Muscle of arm (tissue), 12 donors: ENCODE results near the gene OGFOD3. TPM values are rescaled to one million over a fixed set of nuclear protein-coding genes. Genes with fewer than 3 reads are reported as not detected.
"Not testable (repeated sequence)": the region's sequence is repeated elsewhere in the genome, so short reads cannot be mapped to it uniquely, and the experiment has no call there.

Experiments
- DNase-seq: peaks from one replicate; pipeline ENCODE4 v3.0.0-alpha.2; 2013
- polyA plus RNA-seq, 12 donors: library from polyadenylated mRNA; unstranded; fragments of 120-200 nt; gene quantifications; one replicate each; pipeline ENCODE4 v1.2.1, GENCODE V29; 2013; ENCODE audit not compliant: insufficient read length in 12 of 12

The OGFOD3 gene
- polyA plus RNA-seq, 12 donors = 13.4 to 25.1 (median 18.5) TPM; not detected in 1

DNA sequence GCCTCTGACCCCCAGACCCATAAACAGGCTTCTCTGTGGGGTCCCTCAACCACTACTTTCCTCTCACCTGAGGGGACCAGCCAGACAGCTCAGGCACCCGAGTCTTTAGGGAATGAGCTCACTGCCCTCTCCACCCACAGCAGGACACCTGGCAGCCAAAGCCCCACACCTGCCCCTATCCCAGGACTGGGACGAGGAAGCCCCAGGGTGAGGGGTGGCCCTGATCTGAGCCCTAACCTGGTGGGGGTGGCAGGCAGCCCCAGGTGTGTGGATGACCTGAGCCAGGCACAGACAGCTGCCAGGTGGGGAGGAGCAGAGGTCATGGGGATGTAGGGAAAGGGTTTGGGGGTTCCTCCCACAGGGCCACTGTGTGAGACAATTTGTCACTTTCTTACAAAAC is 61.0 kb downstream of the OGFOD3 start:
- no peak for DNase-seq

DNA sequence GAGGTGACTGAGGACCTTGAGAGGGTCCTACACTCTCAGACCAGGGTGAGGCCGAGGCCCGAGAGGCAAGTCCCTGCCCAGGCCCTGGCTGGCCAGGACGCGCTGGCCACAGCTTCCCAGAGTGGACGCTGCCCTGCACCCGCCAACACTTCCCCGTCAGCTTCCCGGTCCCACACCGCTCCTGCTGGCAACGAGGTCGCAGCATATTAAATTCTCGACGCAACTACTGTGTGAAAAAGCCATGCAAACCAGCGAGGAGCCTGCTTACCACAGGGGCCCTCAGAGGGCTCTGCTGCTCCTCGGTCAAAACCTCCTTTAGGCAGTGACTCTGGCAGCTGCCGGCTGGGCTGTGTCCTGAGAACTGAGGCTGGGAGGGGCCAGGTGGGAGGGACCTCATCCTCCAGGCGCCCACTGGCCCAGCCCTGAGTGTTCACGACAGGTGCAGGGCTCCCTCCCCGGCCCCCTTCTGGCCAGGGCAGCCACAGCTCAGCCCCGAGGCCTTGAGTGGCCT is 61.5 kb downstream of the OGFOD3 start:
- DNase-seq = no peak

DNA sequence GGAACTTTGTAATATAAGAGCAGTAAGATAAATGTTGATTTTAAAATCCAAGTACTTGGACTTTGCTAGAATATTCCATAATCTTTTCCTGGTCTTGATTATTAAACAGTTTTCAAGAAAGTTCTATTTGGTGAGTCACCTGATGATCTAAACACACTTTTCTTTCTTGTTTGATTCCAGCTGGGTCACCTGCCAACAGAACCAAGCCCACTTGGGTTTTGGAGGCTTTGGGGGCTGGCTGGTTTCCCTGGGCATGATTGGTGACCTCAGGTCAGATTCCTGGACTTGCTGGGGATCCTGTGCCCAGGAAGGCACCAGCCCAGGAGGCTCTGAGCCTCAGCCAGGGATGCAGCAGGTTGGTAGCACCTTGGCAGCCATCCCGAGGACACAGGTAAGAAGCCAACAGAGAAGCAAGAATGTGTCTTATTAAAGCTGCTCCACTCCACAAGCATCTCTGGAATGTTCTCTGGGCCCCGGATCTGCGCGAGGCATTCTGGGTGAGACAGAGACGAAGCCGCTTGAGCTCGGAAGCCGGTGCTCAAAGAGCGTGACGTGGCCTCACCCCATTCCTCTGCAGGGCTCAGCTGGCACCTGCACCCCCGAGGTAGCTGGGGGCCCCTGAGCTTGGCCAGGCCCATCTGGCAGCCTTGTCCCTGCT is 62.5 kb downstream of the OGFOD3 start:
- no peak for DNase-seq

DNA sequence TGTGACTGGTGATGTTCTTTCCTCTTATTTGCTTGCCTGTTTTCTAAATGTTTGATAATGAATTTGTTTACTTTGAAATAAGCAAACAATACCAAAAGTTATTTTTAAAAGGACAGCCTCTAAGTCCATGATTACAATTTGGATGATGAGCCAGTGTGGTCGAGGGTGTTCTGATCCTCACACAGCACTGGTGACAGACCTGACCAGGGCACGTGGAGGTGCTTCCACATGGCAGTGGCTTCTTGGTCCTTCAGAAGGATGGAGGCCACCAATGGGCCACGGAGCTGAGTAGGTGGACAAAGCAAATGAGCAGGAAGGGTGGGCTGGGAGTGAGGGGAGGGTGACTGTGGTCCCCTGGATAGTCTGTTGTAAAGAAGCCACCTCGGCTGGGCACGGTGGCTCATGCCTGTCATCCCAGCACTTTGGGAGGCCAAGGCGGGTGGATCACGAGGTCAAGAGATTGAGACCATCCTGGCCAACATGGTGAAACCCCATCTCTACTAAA is 63.5 kb downstream of the OGFOD3 start:
- DNase-seq = no peak

DNA sequence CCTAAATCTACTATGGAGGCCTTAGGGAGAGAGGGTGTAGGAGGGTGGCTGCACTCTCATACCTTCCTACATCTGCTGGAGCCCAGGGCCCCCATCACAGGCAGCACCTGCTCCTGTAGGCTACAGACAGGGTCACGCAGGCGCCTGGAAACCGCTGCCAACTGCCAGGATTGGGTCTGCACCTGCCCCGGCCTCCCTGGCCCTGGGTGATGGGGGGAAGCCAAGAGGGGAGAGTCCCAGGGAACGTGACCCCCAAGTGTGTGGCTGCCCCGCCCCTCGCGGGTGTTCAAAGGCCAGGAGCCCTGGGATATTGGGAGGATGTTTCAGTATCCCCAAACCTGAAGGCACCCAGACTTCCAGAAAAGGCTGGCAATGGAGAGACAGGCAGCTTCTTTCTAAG is 64.9 kb downstream of the OGFOD3 start:
- DNase-seq = no peak

DNA sequence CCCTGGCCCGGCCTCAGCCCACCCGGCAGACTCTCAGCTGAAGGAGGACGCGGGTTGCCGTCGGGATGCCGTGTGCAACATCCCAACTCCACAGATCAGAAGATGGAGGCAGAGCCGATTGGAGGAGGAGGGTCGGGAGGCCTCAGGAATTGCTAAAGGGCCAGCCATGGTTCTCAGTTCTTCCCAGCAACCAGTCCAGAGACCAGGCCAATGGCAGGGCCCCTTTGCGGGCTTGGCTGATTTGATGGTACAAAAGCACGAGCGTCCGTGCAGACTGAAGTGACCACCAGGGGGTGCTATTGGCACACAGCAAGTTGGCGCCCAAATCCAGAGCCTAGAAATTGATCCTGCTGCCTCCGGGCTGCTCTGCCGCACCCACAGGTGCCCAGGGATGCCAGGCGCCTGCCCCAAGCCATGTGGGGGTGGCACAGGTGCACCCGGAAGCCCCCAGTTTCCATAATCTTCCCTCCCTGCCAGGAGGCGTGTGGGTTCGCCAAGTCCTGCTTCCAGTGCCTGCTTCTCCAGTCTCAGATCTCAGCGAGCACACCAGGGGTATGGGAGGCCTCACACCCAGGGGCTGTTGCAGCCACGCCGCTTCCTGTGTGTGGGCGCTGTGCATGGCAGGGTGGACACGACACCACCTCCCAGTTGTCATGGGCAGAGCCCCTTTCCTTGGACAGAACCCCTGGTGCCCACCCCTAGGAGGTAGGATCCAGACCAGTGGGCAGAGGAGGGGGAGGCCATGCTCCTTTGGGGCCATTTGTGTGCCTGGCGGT is 66.5 kb downstream of the OGFOD3 start:
- DNase-seq = peak; percentile 90

DNA sequence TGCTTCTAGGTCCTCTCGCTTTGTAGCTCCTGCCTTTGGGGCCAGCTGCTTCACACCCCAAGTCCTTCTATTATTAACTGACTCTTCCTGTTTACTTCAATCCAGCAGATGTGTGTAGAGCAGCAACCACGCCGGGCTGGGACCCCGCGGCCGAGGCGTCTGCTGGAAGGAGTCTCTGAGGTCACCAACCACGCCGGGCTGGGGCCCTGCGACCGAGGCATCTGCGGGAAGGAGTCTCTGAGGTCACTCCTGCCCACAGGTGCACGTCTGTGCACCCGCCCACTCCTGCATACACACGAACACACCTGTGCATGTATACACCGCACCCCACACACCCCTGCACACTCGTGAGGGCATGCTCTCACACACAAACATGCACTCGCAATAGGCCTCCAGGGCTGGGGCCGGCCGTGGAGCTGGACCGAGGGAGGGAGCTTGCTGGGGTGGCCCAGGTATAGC is 67.1 kb downstream of the OGFOD3 start:
- no peak for DNase-seq

DNA sequence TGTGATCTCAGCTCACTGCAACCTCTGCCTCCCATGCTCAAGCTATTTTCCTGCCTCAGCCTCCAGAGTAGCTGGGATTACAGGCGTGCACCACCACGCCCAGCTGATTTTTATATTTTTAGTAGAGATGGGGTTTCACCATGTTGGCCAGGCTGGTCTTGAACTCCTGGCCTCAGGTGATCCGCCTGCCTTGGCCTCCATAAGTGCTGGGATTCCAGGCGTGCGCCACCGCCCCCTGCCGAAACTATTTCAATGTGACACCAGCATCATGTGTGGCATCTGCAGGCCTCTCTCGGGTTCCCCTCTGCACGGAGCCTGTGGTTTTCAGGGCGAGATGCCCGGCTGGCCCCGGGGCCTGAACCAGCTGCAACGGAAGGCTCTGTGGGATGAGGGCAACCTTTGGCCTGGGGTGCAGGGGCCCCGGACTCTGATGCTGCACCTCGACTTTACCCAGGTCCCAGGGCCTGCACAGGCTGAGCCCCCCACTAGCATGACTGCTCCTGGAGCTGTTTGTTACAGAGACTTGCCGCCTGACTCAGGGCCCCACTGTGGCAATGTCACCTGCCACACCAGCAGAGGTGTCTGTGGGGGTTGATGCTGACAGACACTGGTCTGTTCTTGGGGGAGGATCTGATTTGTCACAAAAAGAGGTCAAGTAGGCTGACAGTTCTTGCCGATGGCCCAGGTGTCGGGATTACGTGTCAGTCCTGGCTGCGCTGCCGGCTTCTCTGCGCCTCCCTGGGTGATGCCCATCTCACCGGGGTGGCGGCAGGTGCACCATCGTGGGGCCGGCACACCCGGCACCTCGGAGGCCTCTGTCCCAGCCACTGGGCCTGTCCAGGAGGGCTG is 68.0 kb downstream of the OGFOD3 start:
- no peak for DNase-seq

DNA sequence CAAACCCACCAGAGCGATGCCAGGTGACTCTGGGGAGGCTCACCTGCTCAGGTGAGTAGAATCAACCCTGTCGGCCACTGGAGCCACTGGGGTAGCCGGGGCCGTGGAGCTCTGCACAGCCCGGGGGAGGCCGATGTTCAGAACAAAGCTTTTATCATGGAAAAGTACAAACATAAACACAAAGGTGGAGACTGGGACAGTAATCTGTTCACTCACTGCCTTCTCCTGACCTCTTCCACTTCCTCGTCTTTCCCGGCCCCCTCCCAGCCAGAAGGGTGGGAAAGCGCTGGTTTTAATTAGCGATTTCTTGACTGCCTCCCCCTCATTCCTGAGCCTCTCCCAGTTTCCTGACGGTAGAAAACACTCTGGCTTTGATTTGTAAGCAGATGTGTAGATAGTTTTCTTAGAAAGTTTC is 69.1 kb downstream of the OGFOD3 start:
- no peak for DNase-seq

DNA sequence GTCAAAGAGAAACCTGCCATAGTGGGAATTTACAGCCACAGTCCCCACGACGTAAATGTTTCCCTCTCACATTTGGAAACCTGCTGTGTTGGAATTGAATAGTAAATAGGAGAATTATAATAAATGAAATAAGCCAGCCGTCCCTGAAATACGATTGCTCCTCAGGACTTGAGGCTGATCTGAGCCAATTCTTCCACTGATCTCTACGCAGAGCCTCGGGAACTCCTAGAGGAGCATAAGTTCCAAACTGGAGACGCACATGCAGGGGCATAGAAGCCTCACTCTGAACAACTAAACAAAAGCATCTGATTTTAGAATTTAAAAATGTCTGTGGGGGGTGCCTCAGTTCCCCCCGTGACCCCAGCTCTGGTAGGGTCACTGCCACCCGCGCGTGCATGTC is 69.5 kb downstream of the OGFOD3 start:
- DNase-seq = no peak

DNA sequence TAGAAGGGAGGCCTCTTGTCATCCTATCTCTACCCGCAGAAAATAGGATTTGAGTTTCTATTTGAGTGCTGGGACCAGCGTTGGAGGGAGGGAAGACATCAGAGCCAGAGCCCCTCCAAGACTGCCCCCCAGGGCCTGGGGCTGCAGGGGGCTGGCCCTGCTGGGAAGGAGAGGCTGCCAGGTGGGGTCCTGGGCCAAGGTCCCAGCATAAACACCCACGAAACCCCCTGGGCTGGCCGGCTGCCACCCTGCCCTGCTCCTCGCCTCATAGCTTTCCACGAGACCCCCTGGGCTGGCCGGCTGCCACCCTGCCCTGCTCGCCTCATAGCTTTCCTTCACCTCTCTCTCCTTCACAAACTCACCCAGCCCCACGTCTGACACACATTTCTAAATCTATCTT is 70.0 kb downstream of the OGFOD3 start:
- no peak for DNase-seq

DNA sequence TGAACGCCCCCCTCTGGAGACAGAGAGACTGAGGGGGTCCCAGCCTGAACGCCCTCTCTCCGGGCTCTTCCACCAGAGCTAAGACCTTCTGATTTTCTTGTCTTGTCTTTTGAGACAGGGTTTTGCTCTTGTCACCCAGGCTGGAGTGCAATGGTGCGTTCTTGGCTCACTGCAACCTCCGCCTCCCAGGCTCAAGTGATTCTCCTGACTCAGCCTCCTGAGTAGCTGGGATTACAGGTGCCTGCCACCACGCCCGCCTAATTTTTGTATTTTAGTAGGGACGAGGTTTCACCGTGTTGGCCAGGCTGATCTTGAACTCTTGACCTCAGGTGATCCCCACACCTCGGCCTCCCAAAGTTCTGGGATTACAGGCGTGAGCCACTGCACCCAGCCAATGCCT is 70.4 kb downstream of the OGFOD3 start:
- DNase-seq = not testable (repeated sequence)

DNA sequence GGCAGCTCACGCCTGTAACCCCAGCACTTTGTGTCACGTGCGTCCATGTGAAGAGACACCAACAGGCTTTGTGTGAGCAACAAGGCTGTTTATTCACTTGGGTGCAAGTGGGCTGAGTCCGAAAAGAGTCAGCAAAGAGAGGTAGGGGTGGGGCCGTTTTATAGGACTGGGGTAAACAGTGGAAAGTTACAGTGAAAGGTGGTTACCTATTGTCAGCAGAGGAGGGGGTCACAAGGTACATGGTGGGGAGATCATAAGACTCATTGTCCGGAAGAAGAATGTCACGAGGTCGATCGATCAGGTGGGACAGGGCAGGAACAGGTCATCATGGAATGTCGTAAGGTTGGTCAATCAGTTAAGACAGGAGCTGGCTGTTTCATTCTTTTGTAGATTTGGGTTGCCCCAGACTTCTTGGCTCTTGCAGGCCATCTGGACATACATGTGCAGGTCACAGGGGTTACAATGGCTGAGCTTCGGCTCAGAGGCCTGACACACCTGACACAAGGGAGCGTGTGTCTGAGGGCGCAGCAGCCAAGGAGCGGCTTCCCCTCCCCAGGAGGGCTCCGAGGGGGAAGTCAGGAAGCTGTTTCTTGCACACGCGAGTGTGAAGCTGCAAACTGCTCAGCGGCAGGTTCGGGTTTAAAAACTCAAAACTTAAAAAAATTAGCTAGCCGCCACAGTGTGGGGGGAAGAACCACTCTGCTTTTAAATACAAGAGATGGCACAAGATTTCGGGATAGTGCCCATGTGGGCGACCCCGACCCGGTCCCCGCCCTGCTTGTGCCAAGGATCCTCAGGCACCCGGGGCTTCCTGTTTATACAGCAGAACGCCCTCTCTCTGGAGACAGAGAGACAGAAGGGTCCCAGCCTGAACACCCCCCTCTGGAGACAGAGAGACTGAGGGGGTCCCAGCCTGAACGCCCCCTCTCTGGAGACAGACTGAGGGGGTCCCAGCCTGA is 71.8 kb downstream of the OGFOD3 start:
- DNase-seq = no peak

DNA sequence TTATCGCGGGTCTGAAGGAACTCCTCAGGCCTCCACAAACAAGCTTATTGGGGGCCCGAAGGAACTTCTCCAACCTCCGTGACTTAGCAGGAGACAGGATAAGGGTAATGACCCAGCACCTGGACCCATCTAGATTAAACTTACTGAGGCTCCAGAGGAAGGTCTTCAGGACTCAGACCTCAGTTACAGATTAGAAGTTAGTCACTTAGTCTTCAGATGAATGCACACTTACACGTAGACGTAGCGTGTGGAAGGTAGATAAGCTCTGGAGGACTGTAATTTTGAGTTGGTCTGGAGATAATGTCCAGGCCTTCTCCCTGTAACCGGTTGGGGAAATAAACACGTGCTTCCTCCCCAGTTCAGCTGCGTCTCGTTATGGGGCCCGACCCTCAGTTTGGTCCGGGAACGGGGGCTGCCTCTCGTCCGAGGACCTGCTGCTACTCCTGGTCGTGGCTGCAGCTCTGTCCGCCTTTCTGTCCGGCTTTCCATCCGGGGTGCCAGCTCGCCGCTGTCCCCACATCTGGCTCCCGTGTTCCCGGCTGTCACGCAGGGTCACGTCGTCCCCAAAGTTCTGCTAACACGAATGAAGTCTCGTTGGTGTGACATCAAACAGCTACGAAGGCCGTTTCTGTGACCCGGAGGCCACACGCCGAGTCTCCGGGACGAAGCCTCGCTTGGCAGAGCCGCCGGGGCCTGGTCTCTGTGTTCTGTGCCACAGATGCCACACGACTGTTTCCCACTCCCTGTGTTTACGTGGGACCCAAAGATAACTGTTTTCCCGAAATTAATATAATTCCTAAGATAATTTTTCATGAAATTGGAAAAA is 73.0 kb downstream of the OGFOD3 start:
- no peak for DNase-seq

DNA sequence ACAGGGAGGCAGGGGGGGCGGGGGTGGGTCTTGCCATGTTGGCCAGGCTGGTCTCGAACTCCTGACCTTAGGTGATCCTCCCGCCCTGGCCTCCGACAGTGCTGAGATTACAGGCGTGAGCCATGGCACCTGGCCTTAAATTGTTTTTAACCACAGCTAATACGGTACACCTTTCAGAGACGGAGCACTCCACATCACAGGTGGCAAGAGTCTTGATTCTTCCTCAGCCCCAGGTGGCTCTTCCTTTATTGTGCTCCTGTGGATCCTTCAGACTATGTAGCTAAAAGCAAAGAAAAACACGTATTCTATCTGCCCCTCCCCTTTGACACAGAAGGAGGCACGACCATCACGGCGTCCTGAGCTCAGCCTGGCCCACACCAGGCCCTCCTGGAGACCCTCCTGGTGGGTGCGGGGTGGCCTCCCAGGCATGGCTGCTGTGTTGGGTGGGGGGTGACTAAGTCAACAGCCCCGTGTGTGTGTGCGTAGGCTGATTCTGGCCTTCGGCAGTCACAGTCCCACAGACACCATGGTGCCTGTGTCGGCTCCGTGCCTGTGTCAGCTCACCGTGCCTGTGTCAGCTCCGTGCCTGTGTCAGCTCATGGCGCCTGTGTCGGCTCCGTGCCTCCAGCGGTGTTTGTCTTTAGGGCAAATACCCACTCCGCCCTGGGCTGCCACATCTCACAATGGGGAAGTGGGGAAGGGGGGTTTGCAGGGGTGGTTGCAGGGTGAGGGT is 74.0 kb downstream of the OGFOD3 start:
- DNase-seq = no peak

DNA sequence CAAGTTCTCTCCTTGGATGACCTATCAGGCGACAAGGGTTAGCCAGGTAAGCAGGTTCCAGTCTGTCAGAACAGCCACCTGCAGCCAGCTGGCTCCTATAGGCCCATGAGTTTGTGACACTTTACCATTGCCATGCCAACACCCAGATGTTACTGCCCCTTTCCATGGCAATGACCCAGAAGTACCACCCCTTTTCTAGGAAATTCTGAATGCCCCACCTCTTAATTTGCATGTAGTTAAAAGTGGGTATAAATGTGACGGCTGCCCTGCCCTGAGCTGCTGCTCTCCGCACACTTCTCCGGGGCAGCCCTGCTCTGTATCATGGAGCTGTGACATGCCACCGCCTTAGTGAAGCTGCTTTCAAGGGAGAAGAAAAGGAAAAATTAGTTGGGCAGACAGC is 74.8 kb downstream of the OGFOD3 start:
- no peak for DNase-seq

DNA sequence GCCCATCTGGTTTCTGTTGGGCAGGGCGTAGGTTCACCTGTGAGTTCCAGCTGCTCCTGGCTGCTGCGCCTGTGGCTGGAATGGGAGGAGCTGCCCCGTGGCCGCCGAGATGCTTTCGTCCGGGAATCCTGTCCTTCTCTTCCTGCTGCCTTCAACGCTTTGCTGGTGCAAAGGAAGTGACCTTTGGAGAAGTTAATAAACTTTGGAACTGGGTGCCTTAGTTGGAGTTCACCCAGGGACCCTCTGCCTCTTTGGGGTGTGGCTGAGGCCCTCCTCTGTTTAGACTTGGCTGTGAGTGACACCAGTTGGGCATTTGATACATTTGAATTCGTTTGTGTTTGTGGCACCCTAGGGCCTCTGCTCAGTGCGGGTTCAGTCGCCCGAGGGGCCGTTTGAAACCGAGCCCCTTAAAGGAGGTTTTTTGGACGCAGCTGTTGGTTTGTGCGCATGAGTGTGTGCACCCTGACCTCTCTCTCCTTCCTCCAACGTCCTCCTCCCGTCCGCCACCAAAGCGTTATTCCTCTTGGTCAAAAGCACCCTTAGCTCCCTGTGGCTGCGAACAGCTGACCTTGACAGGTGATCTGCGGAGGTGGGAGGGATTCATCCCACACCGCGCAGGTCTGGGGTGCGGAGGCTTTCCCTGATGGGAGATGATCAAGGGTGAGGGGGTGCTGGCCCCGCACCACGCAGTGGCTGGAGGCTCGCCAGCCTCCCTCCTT is 75.9 kb downstream of the OGFOD3 start:
- no peak for DNase-seq
